HG02571 (cell line): ENCODE results near the gene ZNF311.
A peak's percentile ranks its signal among the peaks of the same experiment; 100 is the strongest.

Source experiments
- ATAC-seq: cut with Tn5 transposase; IDR thresholded peaks from one replicate; pipeline ENCODE4 v1.9.1; 2021; ENCODE audit warnings: mild to moderate bottlenecking, moderate library complexity; ENCODE audit not compliant: unreplicated experiment

Gene ZNF311

GRCh38 chr6:29005183-29005885 lies at the start of gene ZNF311:
Gene ZNF311, minus strand, starts transcription at chr6:29005315. Its CDS starts 1,361 bp downstream, at chr6:29003954.
- ATAC-seq: no peak

- no peak for ATAC-seq
Measured at GRCh38 chr6:29051680-29052079, 46.6 kb upstream of the ZNF311 start.

GRCh38 chr6:29045075-29045474 lies 40.0 kb upstream of the ZNF311 start, which contains the start of gene OR2W1:
Gene OR2W1, minus strand, starts transcription at chr6:29045175. Its CDS starts 0 bp downstream, at chr6:29045175.
- ATAC-seq: no peak

- ATAC-seq: no peak
Measured at GRCh38 chr6:29035951-29036350, 30.8 kb upstream of the ZNF311 start.

- ATAC-seq: no peak
Measured at GRCh38 chr6:29028821-29029220, 23.7 kb upstream of the ZNF311 start.

GRCh38 chr6:29025927-29026585 lies 20.9 kb upstream of the ZNF311 start:
- no peak for ATAC-seq

GRCh38 chr6:29021434-29021833 lies 16.3 kb upstream of the ZNF311 start:
- no peak for ATAC-seq

GRCh38 chr6:29019629-29020028 lies 14.5 kb upstream of the ZNF311 start:
- no peak for ATAC-seq

GRCh38 chr6:29017428-29017802 lies 12.3 kb upstream of the ZNF311 start:
- no peak for ATAC-seq

- peak; percentile 77 for ATAC-seq
Measured at GRCh38 chr6:29016559-29017427, 11.7 kb upstream of the ZNF311 start.

GRCh38 chr6:29014729-29015608 lies 9.9 kb upstream of the ZNF311 start:
- no peak for ATAC-seq

GRCh38 chr6:29011276-29011734 lies 6.2 kb upstream of the ZNF311 start:
- no peak for ATAC-seq

GRCh38 chr6:29009358-29009757 lies 4.2 kb upstream of the ZNF311 start:
- ATAC-seq: no peak

- ATAC-seq: no peak
Measured at GRCh38 chr6:29008089-29008488, 3.0 kb upstream of the ZNF311 start.

- no peak for ATAC-seq
Measured at GRCh38 chr6:28996844-28997510, 8.1 kb downstream of the ZNF311 start.

- no peak for ATAC-seq
Measured at GRCh38 chr6:28995093-28995650, 9.9 kb downstream of the ZNF311 start.

- no peak for ATAC-seq
Measured at GRCh38 chr6:28988536-28989311, 16.4 kb downstream of the ZNF311 start.

- ATAC-seq: no peak
Measured at GRCh38 chr6:28985462-28986164, 19.5 kb downstream of the ZNF311 start.
